Ecto neural progenitor cell (in vitro differentiated cells): ENCODE data around the gene AFMID.
A peak's percentile ranks its signal among the peaks of the same experiment; 100 is the strongest.
"Not testable (repeated sequence)": the region's sequence is repeated elsewhere in the genome, so short reads cannot be mapped to it uniquely, and the experiment has no call there.

Source experiments
- DNase-seq: peaks from one replicate; pipeline ENCODE4 v3.0.0-alpha.2; 2018; ENCODE audit warnings: low spot score

The AFMID gene

GRCh38 chr17:78239489-78239931 is 52.3 kb downstream of the AFMID start:
- DNase-seq: no peak

GRCh38 chr17:78240012-78240655 is 53.0 kb downstream of the AFMID start:
- DNase-seq: no peak

DNA sequence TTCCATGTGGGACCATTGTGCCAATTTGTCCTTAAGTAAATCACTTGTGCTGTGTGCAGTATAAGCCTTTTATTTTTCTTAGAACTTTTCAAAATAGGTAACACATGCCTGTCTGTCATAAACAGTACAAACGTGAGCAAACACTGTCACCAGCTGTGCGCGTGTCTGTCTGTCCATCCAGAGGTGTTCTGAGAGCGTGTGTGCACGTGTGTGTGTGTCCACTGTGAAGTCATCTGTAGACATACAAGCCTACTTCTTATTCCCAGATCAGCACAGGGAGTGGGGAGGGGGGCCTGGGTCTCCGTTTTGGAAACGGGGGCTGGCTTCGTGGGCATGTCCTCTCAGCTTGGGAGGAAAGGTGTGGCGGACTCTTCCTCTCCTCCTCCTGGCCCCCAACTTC is 53.7 kb downstream of the AFMID start:
- DNase-seq: no peak

- peak; percentile 60 for DNase-seq
Observed at GRCh38 chr17:78241277-78242023, 54.3 kb downstream of the AFMID start.

- no peak for DNase-seq
Observed at GRCh38 chr17:78242024-78242742, 55.0 kb downstream of the AFMID start.

DNA sequence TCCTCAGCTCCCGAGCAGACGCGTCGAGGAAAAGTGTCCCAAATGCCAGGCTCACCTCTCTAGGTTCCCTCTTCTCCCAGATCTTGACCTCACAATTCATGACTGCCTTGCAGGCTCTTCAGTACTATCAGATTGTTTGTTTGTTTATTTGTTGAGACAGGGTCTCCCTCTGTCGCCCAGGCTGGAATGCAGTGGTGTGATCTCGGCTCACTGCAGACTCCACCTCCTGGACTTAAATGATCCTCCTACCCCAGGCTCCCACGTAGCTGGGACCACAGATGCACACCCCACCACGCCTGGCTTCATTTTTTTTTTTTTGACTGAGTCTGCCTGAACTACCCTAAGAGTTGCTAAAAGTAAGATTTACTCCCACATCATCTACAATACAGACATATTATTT is 60.1 kb downstream of the AFMID start:
- no peak for DNase-seq

DNA sequence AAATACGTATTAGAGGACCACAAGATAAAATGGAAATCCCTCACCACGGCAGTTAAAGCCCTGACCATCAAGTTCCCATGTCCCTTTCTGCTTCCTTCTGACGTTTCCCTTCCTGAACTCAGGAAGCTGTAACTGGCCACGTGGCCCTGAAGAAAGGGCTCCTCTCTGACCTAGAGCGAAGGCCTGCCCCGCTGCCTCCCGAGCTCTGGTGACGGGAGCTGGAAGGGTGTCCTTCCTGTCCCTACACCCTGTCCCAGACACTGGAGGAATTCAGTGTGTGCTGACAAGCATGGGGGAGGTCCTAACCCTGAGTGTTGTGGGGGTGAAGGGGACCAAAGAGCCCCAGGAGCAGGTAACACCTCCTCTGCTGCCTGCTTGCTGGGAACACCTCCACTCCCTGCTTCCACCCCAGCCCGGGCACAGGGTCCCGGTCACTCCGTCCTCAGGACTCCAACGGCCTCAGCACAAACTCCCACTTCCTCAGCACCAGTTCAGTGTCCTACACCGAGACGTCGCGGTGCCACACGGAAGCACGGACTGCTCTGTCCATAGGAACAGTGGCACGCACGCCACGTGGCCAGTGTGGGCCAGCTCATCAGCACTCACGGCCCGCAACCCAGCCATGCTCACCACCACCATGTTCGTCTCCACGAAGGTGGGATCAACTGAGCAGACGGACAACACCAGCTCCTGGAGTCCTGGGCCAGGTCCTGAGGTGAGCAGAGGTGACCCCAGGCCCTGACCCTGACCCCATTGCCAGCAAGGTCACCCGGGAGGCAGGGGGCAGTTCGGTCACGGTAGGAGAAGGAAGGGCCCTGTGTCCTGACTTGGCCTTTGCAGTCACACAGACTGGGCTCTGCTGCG is 61.1 kb downstream of the AFMID start:
- DNase-seq: no peak

DNA sequence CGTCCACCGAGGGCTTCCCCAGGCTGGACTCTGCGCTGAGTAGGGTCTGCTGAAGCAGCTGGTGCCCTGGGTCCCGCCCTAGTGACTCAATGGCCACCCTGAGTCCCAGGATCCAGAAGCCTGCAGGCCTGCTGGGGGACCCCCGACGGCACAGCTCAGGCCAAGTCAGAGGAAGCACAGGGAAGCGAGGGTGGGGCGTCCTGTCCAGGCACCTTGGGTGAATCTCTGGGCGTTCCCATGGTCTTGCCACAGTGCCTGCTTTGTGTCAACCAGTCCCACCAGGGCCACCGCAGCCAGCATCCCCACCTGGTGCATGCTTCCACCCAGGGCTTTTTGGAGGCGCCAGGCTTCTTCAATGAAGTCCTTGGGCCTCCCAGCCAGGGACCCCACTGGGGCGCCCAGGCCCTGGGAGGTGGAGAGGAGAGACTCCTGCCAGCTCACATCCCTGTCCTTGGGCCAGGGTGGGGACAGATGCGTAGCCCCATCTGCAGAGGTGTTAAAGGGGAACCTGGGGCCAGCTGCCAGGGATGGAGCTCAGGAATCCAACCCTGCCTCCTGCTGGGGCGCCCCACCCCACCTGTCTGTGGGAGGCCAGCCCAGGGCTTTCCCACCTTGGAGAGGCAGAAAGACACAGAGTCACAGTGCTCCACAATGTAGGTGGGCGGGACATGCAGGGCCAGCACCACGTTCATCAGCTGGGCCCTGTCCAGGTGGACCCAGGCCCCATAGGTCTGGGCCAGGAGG is 62.1 kb downstream of the AFMID start:
- no peak for DNase-seq

GRCh38 chr17:78249818-78250806 is 63.0 kb downstream of the AFMID start:
- no peak for DNase-seq

DNA sequence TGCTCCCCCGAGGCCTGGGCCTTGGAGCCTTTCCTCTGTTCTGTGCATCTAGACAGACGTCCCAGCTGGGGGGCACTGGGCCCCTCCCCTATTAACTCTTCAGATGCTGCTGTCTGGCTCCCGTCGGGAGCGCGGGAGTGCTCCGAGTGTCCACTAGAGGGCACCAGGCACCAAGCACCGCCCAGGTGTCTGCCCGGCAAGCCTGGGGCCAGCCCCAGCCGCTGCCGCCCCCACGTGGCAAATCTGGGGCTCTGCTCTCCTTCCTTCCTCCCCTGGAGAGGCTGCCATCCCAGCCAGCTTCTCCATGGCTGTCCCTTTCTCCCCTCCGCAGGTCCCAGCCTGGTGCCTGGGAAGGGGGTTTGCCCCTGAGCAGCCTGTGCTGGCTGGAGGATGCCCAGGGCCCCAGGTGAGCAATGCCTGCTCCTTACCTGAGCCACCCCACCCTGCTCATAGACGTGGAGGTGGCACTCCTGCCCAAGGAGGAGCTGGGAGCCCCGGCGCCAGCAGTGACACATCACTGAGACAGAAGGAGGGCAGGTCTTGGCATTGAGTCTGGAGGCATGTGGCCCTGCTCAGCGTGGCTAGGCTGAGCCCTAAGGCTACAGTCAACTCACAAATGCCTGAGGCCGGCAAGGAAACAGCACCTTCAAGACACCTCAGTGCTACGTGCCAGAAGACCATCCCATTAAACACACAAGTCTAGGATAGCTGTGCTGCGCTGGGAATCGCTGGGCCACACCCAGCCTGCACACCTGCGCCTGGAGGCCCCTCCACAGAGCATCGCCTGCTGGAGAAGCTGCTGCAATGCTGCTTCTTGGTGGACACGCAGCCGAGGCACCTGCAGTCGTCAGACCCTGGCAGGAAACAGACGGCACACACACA is 64.0 kb downstream of the AFMID start:
- DNase-seq: peak; percentile 98

DNA sequence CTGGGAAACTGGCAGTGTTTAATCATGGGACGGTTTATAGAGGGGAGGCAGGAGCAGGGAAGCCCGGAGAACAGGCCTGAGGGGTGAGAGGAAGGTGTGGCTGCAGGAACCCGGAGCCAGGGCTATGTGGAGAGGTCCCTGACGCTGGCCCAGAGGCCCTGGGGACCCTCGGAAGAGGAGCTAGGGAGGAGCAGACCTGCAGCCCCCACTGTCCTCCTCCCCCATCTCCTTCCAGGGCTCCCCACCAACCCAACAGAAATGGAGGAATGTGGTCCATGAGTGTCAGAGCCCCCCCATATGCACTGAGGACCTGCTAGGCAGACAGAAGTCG is 64.6 kb downstream of the AFMID start:
- DNase-seq: no peak

GRCh38 chr17:78252111-78252634 is 65.0 kb downstream of the AFMID start:
- no peak for DNase-seq

DNA sequence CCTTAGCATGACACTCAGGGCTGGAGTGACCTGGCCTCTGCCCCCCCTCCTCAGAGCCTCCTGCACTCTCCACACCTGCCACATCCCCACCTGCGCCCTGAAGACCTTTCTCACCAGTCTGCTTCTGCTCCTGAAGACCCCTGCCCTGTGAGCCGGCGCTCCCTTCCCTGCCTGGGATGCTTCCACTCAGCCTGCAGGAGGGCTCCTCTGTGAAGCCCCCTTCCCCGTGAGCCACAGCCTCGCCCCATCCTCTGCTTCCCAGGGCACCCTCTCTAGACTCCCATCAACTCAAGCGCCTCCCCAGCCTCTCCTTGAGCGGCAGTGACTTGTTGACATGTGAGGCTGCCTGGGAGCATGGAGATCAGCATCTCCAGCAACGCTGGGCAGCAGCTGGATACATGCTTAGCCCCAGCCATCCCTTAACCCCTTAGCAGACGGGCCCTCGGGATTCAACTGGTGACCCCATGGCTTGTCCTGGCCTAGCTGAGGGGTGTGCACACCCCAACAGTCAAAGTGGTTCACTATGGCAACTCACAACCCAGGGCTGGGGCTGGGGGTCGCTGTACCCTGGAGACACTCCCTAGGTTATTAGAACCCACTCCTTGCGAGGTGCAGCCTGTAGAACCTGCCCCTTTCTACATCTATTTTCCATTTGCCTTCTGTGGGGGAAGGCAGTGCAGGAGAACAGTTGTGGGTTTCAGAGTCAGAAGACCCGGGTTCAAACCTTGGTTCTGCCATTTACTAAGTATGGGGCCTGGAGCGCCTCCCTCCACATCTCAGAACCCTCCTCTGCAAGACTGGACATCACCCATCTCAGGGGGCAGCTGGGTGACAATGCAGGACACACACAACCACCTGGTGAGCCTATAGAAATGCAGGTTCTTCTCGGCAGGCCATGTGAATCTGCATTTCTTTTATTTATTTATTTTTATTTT is 65.8 kb downstream of the AFMID start:
- peak; percentile 52 for DNase-seq

DNA sequence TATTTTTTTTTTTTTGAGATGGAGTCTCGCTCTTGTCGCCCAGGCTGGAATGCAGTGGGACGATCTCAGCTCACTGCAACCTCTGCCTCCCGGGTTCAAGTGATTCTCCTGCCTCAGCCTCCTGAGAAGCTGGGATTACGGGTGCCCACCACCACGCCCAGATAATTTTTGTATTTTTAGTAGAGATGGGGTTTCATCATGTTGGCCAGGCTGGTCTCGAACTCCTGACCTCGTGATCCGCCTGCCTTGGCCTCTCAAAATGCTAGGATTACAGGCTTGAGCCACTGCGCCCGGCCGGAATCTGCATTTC is 66.4 kb downstream of the AFMID start:
- not testable (repeated sequence) for DNase-seq

GRCh38 chr17:78253946-78254672 is 66.9 kb downstream of the AFMID start:
- peak; percentile 98 for DNase-seq

DNA sequence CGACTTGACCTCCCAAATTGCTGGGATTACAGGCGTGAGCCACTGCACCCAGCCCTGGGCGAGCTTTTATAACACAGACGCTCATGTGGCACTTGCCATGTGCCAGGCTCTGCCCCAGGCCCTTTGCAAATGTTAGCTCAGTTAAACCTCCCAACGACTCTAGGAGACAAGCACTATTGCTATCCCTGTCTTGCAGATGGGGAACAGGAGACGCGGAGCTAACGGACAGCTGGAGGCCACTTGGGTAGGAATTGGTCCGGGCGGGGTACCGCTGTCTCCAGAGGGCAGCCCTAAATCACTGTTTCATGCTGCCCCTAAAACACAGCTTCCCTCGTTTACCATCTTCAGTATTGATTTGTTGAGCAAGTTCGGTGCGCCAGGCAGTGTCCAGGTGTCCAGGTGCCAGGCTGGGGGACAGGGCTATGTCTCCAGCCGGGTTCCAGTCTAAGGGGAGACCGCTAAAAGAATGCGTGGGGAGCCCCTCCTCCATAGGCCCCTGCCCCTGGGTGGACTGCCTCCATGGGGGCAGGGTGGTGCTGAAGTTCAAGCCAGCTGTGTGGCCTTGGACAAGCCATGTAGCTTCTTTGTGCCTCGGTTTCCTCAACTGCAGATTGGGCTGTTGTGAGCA is 68.0 kb downstream of the AFMID start:
- DNase-seq: no peak
